HG02870 (cell line): Measurements from ENCODE around the gene BIN2.
"Not testable (repeated sequence)": the region's sequence is repeated elsewhere in the genome, so short reads cannot be mapped to it uniquely, and the experiment has no call there.

Source experiments
- ATAC-seq: cut with Tn5 transposase; IDR thresholded peaks from one replicate; pipeline ENCODE4 v1.9.1; 2021; ENCODE audit warnings: mild to moderate bottlenecking, moderate library complexity; ENCODE audit not compliant: unreplicated experiment

Gene BIN2

GRCh38 chr12:51346581-51346980 lies 22.6 kb upstream of the BIN2 start, which contains the start of gene CELA1:
Gene CELA1 (minus strand): TSS chr12:51346679. CDS start chr12:51346638, 41 bp downstream.
- ATAC-seq: no peak

GRCh38 chr12:51345681-51346080 lies 21.7 kb upstream of the BIN2 start:
- ATAC-seq: no peak

GRCh38 chr12:51343201-51343600 lies 19.2 kb upstream of the BIN2 start:
- ATAC-seq: no peak

DNA sequence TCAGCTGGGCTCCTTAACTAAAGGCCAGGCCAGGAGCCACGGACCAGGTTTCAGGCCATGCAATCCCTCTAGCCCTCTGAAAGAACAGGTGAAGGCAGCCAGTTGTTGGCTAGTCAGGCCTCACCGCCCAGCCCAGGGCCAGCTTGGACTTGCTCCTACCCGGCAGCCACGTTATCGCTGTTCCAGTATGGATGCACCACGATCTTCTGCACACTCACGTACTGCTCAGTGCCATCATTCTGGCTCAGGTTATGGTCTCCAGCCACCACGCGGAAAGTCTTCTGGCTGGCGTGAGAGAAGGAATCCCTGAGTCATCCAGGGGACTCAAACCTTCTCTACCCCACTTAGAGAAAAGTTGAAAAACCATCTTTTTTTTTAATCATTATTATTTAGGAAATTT lies 18.4 kb upstream of the BIN2 start:
- ATAC-seq: no peak

DNA sequence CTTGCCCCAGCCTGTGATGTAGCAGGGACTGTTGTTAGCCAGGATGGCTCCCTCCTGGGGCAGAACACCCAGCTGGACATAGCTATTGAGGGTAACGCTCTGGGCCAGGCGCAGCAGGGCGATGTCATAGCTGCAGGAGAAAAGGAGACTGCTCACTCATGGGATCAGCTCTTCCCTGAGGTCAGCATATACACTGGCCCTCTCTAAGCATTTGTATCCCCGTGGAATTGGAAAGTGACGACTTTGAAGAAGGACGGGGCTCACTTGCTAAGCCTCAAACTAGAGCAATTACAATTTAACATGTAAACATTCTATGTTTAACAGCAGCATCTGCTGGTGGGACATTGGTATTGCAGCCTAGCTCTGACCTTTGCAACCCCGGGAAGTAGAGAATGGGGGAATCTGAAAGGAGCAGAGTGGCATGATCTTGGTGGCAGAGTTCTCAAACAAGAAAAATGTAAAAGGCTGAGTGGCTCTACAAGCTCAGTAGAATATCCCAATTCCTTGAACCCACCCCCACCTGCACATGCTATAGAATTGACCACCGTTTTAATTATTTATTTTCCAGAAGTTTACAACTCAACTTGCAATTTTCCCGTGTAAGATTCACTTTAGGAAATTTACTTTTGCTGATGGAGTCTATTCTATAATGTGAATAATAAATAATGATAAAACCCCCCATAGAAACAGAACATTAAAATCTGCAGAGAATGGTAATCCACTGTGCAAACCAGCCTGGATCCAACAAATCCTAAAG lies 17.5 kb upstream of the BIN2 start:
- ATAC-seq: no peak

- no peak for ATAC-seq
Measured at GRCh38 chr12:51339750-51340149, 15.8 kb upstream of the BIN2 start.

GRCh38 chr12:51337336-51337735 lies 13.4 kb upstream of the BIN2 start:
- not testable (repeated sequence) for ATAC-seq

DNA sequence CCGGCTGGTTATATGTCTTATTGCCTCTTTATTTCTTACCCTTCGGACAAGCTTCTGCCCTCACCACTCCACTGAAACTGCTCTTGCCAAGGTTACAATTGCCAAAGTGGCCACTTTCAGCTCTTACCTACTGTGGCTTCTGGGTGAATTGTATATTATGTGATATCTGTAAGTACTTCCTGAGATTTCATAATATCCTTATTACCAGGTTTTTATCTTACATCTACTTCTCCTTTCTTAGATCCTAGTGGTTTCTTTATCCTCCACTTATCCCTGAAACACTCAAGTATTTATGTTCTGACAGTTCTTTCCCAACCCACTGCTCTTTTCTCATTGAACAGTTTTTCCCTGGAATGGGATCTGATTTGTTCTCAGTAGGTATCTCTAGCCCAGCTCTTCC lies 12.0 kb upstream of the BIN2 start:
- no peak for ATAC-seq

- no peak for ATAC-seq
Measured at GRCh38 chr12:51334764-51335163, 10.8 kb upstream of the BIN2 start.

DNA sequence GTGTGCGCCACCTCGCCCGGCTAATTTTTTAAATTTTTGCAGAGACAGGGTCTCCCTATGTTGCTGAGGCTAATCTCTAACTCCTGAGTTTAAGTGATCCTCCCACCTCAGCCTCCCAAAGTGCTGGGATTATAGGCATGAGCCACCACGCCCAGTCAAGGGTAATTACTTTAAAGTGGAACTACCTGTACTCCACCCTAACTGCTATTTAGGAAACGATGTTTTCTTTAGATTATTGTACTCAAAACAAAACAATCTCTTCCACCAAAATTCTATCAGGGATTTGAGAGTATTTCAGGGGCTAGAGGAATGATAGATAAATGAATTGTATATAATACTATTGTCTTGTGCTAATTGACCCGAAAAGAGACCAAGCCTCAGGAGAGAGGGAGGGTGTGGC lies 9.6 kb upstream of the BIN2 start:
- no peak for ATAC-seq

GRCh38 chr12:51330186-51330585 lies 6.2 kb upstream of the BIN2 start:
- ATAC-seq: no peak

- no peak for ATAC-seq
Measured at GRCh38 chr12:51329742-51330141, 5.8 kb upstream of the BIN2 start.

GRCh38 chr12:51328587-51328986 lies 4.6 kb upstream of the BIN2 start:
- ATAC-seq: no peak

DNA sequence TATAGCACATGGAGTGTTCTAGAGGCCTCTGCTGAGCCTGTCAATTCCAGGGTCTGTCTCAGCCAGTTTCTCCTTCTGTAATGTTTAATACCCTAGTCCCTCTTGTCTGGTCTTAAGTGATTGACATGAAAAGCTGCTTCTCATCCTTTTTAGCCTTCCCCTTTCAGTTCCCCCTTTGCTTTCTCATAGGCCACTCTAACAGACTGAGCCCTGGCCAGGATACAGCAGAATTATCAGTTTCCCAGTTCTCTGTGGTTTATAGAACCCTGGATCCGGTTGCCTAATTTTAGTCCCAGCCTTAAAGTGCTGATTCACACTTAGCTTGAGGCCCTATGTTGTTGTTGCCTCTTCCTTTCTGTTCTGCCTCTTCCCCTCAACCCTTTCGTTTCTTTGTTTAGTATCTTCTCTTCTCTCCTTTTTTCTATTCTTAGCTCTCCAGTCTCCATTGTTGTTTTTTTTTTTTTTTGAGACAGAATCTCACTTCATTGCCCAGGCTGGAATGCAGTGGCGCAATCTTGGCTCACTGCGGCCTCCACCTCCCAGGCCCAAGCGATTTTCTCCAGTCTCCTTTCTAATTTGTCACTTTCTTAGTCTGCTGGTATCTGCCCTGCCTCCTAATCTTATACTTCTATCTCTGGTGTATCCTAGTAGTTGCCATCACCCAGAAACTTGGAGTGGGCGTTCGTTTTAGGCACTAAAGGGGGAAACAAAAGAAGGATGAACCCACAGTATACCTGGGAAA lies 2.9 kb upstream of the BIN2 start:
- ATAC-seq: peak; percentile 48

DNA sequence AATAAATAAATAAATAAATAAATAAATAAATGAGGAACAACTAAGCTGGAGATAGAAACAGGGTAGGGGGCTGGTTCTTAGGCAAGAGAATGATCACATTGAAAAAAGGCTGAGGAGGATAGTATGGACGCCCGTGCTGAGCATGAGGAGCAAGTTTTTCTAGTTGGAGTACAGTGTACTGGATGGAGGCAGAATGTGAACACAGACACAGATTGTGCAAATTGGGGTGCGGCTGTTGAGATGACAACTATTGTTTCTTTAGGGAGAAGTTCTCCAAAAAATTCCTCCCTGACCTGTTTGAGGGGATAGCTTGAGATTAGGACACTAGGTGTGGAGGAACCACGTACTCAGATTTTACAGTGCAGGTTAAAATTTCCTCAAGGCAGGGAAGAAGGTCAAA lies 979 bp upstream of the BIN2 start:
- ATAC-seq: no peak

DNA sequence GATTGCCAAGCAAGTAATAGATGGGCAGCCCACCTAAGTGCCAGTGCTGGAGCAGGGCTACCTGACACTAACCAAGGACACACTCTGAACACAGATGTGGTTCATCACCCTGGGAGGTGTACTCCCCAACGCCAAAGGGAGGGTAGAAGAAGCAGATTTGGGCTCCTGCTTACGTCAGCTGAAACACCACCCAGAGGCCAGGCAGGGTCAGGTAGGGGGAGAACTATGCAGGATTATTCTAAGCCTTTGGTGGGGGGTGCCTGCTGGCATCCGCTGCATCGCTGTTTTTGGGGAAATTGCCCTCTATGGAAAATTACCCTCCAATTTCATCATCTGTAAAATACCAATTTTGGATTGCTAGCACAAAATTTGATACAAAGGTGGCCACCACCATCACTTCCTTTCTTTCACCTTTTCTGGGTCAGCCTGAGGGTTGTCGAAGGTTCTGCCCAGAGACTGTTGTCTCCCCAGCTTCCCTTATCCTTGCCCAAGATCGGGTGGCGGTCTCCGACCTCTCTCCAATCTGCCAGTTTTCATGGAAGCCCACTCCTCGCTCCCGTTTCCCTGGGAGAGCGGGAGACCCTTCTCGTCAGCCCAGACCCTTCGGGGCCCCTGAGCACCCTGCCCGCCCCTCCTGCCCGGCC lies 535 bp downstream of the BIN2 start:
- no peak for ATAC-seq

- no peak for ATAC-seq
Measured at GRCh38 chr12:51322452-51322851, 1.5 kb downstream of the BIN2 start.

- no peak for ATAC-seq
Measured at GRCh38 chr12:51321882-51322281, 2.1 kb downstream of the BIN2 start.

DNA sequence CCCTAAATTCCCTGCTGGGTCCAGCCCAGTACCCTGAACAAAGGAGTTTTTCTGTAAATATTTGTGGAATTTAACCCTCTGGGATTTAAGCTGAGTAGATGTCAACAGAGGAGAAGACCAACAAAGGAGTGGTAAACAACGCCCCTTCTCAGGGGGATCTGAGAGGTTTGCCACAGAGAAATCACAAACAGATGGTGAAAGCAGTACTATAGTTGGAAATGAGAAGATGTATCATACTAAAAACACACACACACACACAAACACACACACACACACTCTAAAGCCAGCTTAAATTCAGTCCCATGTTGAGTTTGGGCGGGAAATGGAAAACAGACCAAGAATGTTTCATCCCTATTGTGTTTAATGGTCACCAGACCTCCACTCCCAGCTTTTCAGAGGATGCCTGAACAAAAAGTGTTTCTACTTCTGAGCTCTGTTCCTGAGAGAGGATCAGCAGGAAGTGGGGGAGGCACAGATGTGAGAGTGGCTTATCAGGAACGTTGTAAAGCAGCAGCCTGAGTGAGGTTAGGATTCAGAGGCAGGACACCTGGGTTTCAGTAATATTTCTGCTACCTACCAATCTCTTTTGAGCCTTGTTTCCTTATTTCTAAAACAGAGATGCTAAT lies 3.2 kb downstream of the BIN2 start:
- no peak for ATAC-seq

DNA sequence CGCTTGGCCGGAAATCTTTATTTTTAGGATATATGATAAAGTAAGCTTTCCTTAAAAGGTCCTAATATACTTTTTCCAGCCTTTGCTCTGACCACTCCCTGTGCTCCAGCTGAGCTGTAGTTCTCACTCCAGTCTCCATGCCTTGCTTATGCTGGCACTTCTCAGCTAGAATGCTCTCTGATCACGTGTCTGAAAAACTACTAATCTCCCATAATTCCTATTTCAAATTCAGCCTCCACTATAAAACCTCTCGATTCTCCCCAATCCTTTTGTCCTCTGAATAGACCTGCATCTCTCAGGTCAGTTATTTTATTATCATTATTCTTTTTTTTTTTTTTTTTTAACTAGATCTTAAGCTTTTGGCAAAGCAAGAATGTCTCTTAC lies 3.7 kb downstream of the BIN2 start:
- ATAC-seq: no peak

DNA sequence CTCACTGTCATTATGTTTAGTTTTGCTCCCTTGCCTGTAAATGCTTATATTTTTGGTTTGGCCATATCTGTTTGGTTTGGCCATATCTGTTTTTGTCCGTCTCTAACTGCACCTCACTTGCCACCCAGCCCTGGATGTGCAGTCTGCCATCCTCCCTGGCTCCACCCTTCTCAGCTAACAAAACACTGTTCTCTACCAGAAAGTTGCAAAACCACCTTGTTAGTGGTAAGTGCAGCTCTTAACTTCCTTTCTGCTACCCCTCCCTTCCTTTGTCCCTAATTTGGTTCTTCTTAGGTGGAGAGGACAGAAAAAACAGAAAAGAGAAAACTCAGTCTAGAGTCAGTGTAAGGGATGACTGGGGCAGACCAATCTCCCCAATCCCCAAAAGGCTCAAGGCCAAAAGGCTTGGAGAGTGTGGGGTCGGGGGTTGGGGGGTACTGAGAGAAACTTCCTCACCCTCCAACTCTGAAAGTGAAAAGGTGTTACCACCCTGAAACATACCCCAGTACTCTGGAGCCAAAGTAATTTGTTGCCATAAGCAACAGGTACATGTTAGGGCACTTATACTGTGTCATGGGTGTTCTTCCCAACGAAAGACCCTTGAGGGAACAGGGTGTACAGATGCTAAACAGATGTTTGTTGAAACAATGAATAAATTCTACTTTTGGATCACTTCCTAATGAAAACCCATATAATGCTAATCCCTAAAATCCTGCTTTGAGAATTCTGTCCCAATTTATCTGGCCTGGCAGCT lies 5.0 kb downstream of the BIN2 start:
- no peak for ATAC-seq
